DMS 273 (cell line): ENCODE data around the gene GFAP.

Source experiments
- DNase-seq: peaks from one replicate; lab custom pipeline; 2025; ENCODE audit not compliant: unreplicated experiment; lab: John Stamatoyannopoulos, UW

The GFAP gene

DNA sequence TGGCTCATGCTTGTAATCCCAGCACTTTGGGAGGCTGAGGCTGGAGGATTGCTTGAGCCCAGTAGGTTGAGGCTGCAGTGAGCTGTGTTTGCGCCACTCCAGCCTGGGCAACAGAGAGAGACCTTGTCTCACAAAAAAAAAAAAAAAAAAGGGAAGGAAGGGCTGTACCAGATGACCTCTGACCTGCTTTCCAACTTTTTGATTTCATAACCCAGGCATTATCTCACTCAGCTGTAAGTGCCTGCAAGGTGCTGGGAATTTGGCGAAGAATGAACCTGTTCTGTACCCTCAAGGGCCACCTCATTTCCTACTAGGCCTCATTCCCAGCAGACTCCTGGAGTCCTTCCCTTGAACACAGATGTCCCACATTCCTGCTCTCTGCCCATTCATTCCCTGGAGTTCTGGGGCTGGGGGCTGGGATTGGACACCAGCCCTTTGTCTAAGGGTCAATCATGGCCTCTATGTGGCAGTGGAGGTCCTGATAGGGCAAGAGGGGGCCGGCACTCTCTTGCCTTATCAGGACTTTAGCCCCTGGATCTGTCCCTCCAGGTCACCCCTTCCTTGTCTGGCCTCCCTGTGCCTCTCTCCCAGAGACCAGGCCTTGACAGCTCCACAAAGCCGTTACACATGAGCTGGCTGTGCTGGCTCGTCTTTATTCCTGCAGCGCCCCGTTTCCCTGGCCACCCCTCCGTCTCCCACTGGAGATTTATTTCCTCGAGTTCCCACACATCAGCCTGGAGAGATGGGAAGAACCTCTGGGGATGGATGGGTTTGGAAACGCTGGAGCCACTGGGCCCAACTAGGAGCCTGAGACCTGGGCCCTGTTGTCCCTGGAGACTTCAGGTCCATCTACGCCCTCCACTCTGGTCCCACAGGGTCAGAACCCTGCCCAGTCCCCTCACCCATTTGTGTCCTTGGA lies 821 bp upstream of the GFAP start:
- no peak for DNase-seq

GRCh38 chr17:44914698-44915271 lies 515 bp downstream of the GFAP start:
- no peak for DNase-seq

DNA sequence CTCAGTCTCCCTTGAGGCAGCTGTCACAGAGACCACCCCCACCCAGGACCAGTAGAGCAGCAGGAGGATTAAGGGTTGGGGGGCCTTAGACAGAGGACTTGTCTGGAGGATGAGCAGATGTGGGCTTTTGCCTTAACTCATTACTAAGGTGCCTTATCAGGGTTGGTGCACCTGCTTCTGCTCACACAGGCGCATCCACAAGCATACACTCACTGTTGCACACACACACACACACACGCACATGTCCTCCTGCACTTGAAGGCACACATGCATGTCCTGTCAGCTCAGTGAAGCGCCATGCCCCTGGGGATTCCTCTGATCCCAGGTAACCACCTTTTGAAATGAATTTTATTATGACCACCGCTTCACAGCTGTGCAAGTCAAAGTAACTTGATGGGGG lies 1.2 kb downstream of the GFAP start:
- no peak for DNase-seq

GRCh38 chr17:44913676-44914075 lies 1.6 kb downstream of the GFAP start:
- no peak for DNase-seq

DNA sequence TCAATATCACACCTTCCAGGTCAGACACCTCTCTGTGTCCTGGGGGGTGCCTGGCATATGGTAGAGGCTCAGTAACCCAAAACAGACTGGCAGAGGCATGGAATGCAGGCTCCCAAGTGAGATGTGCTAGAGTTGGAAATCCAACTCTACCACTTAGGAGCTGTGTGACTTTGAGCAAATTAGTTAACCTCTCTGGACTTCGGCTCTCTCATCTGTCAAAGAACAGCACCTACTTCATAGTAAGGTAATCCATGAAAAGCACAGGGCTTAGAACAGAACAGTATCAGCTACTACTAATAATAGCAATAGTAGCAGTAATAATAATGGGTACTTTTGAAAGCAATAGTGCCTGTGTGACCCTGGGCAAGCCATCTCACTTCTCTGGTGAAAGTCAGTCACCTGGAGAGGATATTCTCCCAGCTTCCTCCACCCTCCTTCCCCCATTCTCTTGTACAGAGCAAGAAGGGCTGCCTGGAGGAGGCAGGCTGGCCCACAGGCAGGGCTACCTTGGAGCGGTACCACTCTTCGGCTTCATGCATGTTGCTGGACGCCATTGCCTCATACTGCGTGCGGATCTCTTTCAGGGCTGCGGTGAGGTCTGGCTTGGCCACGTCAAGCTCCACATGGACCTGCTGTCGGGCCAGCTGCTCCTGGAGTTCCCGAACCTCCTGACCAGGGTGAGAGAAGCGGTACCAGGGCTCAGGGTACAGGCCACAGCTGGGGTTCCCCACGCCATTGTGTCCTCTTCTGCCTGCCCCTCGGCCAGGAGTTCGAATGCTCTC lies 2.3 kb downstream of the GFAP start:
- DNase-seq, result no peak

- peak; percentile 61 for DNase-seq
These were observed 3.9 kb downstream of the GFAP start for GRCh38 chr17:44911133-44912001.

GRCh38 chr17:44910231-44911106 lies 4.8 kb downstream of the GFAP start:
- no peak for DNase-seq

- DNase-seq, result no peak
These were observed 5.6 kb downstream of the GFAP start for GRCh38 chr17:44909681-44910144.

- DNase-seq, result no peak
These were observed 6.5 kb downstream of the GFAP start for GRCh38 chr17:44908761-44909326.

DNA sequence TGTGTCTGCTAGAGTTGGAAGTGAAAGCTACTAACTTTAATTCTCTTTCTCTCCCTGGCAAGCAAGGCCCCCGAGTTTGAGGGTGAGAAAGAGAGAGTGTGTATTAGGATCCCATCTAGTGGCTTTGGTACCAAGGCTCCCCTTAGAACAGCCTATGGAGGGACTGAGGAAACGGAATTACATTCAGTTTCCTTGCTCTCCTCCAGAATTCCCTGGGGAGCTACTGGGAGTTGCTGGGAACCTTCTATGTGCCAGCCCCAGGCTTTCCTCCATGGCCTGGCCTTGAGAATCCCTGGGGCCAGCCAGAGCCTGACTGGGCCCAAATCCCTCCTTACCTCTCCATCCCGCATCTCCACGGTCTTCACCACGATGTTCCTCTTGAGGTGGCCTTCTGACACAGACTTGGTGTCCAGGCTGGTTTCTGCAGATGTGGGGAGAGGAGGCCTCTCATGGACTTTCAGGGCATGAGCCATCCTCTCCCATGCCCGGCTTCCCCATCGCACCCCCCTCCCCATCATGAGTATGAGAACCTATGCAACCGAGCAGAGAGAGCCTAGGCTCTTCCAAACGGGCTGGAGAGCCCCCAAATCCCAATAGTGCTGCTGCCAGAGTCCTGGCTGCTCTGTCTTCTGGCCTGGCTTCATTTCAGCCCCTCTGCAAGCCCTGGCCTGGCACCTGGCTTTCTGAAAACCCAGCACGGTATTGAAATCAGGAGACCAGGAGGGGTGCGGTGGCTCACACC lies 7.4 kb downstream of the GFAP start:
- no peak for DNase-seq

DNA sequence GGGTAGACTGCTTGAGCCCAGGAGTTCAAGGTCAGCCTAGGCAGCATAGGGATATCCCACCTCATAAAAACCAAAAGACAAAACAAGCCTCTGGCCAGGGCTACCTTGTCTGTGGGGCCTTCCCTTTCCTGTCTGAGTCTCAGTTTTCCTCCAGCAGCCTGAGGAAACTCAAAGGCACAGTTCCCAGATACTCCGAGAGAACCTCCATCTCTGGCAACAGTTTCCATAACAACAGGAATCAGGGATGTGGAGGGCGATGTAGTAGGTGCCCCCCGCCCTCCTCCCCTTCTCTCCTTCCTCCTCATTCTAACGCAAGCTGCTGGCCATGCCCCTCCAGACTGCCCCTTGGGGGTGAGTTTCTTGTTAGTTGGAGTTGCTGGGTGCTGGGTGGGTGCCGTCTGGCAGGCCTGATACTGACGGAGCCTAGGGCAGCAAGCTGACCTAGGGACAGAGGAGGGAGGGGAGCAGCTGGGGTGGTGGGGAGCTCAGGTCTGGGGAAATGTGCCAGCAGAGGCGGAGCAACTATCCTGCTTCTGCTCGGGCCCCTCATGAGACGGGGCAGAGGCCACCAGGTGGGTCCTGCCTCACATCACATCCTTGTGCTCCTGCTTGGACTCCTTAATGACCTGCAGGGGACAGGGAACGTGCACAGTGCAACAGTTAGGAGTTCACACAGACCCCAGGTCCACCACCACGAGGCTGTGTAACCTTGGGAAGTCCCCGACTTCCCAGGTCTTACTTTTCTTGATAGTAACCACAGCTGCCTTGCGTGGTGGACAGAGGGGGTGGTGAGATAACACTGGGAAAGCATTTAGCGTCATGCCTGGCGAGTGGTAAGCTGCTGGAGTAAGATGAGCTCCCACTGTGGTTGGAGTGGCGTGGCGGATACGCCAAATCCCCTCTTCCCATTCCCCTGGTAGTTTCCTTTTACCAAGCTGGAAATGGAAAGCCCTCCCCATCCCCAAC lies 8.3 kb downstream of the GFAP start:
- DNase-seq, result no peak

- no peak for DNase-seq
These were observed 9.2 kb downstream of the GFAP start for GRCh38 chr17:44906010-44906646.

- DNase-seq, result peak; percentile 90
These were observed 10.0 kb downstream of the GFAP start for GRCh38 chr17:44905006-44906000.

GRCh38 chr17:44904001-44904984 lies 11.0 kb downstream of the GFAP start:
- no peak for DNase-seq
